Measurements from ENCODE around the gene RAB42.
A peak's percentile ranks its signal among the peaks of the same experiment; 100 is the strongest.
"Not testable (repeated sequence)": the region's sequence is repeated elsewhere in the genome, so short reads cannot be mapped to it uniquely, and the experiment has no call there.

DNA sequence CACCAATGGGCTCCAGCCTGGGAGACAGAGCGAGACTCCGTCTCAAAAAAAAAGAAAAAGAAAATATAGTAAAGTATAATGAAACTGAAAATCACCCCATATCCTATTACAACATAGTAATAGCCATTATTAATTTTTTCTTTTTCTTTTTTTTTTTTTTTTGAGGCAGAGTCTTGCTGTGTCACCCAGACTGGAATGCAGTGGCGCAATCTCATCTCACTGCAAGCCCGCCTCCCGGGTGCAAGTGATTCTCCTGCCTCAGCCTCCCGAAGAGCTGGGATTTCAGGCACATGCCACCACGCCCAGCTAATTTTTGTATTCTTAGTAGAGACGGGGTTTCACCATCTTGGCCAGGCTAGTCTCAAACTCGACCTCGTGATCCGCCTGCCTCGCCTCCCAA lies 19.2 kb upstream of the RAB42 start:
- TF ChIP-seq TEAD4 (IDR thresholded peaks at IDR 0.05) (peak; percentile 52; the same call in 1 of the 2 replicates), CEBPB (IDR thresholded peaks at IDR 0.05) (peak; percentile 90)
- TF ChIP-seq YY1 (IDR thresholded peaks at IDR 0.05; ENCODE audit: low read depth); NFIC (IDR thresholded peaks at IDR 0.05); TAF1 (IDR thresholded peaks at IDR 0.05; ENCODE audit: low read depth); FOXM1 (IDR thresholded peaks at IDR 0.05; ENCODE audit: borderline replicate concordance, low read depth); TCF12 (IDR thresholded peaks at IDR 0.05; ENCODE audit: low read depth): not testable (repeated sequence)
- TF ChIP-seq, protein P1, sequence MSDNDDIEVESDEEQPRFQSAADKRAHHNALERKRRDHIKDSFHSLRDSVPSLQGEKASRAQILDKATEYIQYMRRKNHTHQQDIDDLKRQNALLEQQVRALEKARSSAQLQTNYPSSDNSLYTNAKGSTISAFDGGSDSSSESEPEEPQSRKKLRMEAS (IDR thresholded peaks at IDR 0.05) = not testable (repeated sequence)
- TF ChIP-seq, protein P2, sequence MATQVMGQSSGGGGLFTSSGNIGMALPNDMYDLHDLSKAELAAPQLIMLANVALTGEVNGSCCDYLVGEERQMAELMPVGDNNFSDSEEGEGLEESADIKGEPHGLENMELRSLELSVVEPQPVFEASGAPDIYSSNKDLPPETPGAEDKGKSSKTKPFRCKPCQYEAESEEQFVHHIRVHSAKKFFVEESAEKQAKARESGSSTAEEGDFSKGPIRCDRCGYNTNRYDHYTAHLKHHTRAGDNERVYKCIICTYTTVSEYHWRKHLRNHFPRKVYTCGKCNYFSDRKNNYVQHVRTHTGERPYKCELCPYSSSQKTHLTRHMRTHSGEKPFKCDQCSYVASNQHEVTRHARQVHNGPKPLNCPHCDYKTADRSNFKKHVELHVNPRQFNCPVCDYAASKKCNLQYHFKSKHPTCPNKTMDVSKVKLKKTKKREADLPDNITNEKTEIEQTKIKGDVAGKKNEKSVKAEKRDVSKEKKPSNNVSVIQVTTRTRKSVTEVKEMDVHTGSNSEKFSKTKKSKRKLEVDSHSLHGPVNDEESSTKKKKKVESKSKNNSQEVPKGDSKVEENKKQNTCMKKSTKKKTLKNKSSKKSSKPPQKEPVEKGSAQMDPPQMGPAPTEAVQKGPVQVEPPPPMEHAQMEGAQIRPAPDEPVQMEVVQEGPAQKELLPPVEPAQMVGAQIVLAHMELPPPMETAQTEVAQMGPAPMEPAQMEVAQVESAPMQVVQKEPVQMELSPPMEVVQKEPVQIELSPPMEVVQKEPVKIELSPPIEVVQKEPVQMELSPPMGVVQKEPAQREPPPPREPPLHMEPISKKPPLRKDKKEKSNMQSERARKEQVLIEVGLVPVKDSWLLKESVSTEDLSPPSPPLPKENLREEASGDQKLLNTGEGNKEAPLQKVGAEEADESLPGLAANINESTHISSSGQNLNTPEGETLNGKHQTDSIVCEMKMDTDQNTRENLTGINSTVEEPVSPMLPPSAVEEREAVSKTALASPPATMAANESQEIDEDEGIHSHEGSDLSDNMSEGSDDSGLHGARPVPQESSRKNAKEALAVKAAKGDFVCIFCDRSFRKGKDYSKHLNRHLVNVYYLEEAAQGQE (IDR thresholded peaks at IDR 0.05; ENCODE audit: low read depth) = not testable (repeated sequence)
- TF ChIP-seq, protein P3, sequence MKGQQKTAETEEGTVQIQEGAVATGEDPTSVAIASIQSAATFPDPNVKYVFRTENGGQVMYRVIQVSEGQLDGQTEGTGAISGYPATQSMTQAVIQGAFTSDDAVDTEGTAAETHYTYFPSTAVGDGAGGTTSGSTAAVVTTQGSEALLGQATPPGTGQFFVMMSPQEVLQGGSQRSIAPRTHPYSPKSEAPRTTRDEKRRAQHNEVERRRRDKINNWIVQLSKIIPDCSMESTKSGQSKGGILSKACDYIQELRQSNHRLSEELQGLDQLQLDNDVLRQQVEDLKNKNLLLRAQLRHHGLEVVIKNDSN (IDR thresholded peaks at IDR 0.05) = not testable (repeated sequence)
